Measurements from ENCODE around the gene FAIM2. TPM values are rescaled to one million over a fixed set of nuclear protein-coding genes. Genes with fewer than 3 reads are reported as not detected.

The FAIM2 gene
- total and polyA plus RNA-seq, 9 of the 15 experiments (the other 6 are each of a cell fraction or from before 2014, with no cell fraction given) = 0.01 to 0.10 TPM; not detected in 7

DNA sequence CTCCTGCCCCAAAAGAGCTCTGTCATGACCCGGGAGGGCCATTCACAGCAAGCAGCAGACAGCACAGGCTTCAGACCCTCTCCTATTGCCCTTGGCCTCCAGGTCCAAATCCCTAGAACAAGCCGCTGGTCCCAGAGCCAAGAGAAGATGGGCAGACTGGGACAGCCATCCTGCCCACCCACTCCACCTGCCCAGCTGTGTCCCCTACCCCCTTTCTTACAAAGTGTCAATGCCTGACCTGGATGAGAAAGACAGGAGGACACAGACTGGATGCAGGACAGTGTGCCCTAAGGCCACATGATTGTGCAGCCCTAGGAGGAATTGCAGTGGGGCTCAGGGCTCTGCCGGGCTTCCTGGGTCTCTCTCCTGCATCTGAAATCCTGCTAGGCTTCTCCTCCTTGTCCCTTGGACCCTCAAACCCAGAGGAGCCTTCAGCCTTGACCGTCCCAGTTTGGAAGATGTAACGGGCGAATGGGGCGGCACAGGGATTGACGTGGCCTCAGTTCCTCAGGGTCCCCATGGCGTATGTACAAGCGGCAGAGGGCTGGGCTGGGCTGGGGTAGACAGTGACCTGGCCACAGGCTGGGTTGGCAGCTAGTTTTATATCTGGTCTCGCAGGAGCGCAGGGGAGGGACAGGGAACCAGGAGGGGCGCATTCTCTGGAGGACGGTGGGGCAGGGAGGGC is 33.7 kb downstream of the FAIM2 start:
- no peak for TF ChIP-seq JUN (IDR thresholded peaks at IDR 0.05; ENCODE audit: borderline replicate concordance, low read depth, low read length)
- TF ChIP-seq JUN (CRISPR knock-in tag; IDR thresholded peaks at IDR 0.05; ENCODE audit: borderline replicate concordance) = no peak
- TF ChIP-seq, protein P1, sequence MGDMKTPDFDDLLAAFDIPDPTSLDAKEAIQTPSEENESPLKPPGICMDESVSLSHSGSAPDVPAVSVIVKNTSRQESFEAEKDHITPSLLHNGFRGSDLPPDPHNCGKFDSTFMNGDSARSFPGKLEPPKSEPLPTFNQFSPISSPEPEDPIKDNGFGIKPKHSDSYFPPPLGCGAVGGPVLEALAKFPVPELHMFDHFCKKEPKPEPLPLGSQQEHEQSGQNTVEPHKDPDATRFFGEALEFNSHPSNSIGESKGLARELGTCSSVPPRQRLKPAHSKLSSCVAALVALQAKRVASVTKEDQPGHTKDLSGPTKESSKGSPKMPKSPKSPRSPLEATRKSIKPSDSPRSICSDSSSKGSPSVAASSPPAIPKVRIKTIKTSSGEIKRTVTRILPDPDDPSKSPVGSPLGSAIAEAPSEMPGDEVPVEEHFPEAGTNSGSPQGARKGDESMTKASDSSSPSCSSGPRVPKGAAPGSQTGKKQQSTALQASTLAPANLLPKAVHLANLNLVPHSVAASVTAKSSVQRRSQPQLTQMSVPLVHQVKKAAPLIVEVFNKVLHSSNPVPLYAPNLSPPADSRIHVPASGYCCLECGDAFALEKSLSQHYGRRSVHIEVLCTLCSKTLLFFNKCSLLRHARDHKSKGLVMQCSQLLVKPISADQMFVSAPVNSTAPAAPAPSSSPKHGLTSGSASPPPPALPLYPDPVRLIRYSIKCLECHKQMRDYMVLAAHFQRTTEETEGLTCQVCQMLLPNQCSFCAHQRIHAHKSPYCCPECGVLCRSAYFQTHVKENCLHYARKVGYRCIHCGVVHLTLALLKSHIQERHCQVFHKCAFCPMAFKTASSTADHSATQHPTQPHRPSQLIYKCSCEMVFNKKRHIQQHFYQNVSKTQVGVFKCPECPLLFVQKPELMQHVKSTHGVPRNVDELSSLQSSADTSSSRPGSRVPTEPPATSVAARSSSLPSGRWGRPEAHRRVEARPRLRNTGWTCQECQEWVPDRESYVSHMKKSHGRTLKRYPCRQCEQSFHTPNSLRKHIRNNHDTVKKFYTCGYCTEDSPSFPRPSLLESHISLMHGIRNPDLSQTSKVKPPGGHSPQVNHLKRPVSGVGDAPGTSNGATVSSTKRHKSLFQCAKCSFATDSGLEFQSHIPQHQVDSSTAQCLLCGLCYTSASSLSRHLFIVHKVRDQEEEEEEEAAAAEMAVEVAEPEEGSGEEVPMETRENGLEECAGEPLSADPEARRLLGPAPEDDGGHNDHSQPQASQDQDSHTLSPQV (IDR thresholded peaks at IDR 0.05) = no peak
- H3K36me3 ChIP-seq (ENCODE audit: control insufficient read depth, insufficient read depth, low read length) = no peaks in the 10 kb centered on the region
- H4K20me1 ChIP-seq (replicated peaks; ENCODE audit: control insufficient read depth, insufficient read depth, low read length) = no peaks in the 10 kb centered on the region
- H3K4me1 ChIP-seq (replicated peaks in 1 of 2; ENCODE audit: control insufficient read depth in 2 of 2, insufficient read depth in 2 of 2, low read length in 2 of 2) = peaks cover 39 to 46% of the 10 kb centered on the region in 2 experiments
- no peaks in the 10 kb centered on the region for H3K9me1 ChIP-seq (ENCODE audit: control insufficient read depth, insufficient read depth, low read length)
- in situ Hi-C loops (cut with MboI) = loop anchor here (5.0 kb wide), 2 partner anchors 92 to 197 kb away; partner anchors contain the start of gene AQP5
- H3K27ac ChIP-seq (ENCODE audit: extremely low read depth, low read depth, low read length) = no peak overlapping the region; the same call in 2 of the 3 replicates
- H3K4me3 ChIP-seq = no peak overlapping the region
- POLR2A ChIA-PET = interaction anchor here (0.6 to 1.2 kb wide), 4 partner anchors 12 to 191 kb away, joined by 3 to 4 read pairs (median 3); no protein-coding TSS in a partner anchor
- DNase-seq (ENCODE audit: extremely low read depth in 1 of 4, low spot score in 3 of 4) (no peak), FAIRE-seq (no peak), ATAC-seq (no peak)
- intact Hi-C loops (cut with micrococcal nuclease) = loop anchor here (5.0 kb wide), 3 partner anchors 42 to 182 kb away; no protein-coding TSS in a partner anchor
- no peaks in the 10 kb centered on the region for H3K79me2 ChIP-seq (ENCODE audit: control insufficient read depth, insufficient read depth, low read length)
- WGBS (ENCODE audit: insufficient coverage, low coverage, missing lambda C conversion rate) = 84% methylated on average over 6 of the region's 14 CpGs
- CTCF ChIA-PET (ENCODE audit: low intra/inter-chr PET ratio) = interaction anchor here (0.6 kb wide), 1 partner anchor 185 kb away, joined by 3 read pairs; no protein-coding TSS in a partner anchor
- no peak overlapping the region; the same call in 1 of the 2 replicates for H3K4me2 ChIP-seq (ENCODE audit: insufficient read depth, low read length)
- H3K9me3 ChIP-seq (replicated peaks; ENCODE audit: control insufficient read depth, insufficient read depth, low read depth, low read length) = no peaks in the 10 kb centered on the region
- H3K9ac ChIP-seq (ENCODE audit: insufficient read depth in 1 of 2, low read depth in 2 of 2, low read length in 2 of 2) = peak overlapping the region in 1 of 2 experiments; percentile 73; a peak in 2 of 4 replicates
- peak overlapping the region; percentile 7; the same call in 1 of the 2 replicates for H2AFZ ChIP-seq (ENCODE audit: low read depth, low read length)
- BruUV-seq (replicated peaks) = no TSS peak
- H3K27me3 ChIP-seq (ENCODE audit: control insufficient read depth in 2 of 2, insufficient read depth in 2 of 2, low read length in 2 of 2) = peaks cover 0 to 8% of the 10 kb centered on the region in 2 experiments; a peak in 2 of 5 replicates
